ENCODE results near the gene JAML. TPM values are rescaled to one million over a fixed set of nuclear protein-coding genes. Genes with fewer than 3 reads are reported as not detected.

The JAML gene
- total RNA-seq, 1 experiment from 2014 or later: not detected

GRCh38 chr11:118202599-118203422 lies 22.0 kb downstream of the JAML start:
- no peak for DNase-seq (ENCODE audit: unreplicated experiment)
- Mint-ChIP-seq H3K27ac (ENCODE audit: low read depth, unreplicated experiment) (no peak overlapping the region), H3K4me3 (ENCODE audit: unreplicated experiment) (no peak overlapping the region), H3K36me3 (ENCODE audit: insufficient read depth, unreplicated experiment) (no peaks in the 10 kb centered on the region), H3K9me3 (ENCODE audit: unreplicated experiment) (no peaks in the 10 kb centered on the region), H3K4me1 (ENCODE audit: insufficient read depth, unreplicated experiment) (no peaks in the 10 kb centered on the region), H3K27me3 (ENCODE audit: insufficient read depth, unreplicated experiment) (peaks cover 4% of the 10 kb centered on the region)
- BruUV-seq (replicated peaks): no TSS peak
- intact Hi-C loops (cut with micrococcal nuclease): no loop called here
- CTCF ChIA-PET: interaction anchor here (0.5 to 1.1 kb wide), 5 partner anchors 31 to 150 kb away, joined by 3 to 5 read pairs (median 3); no protein-coding TSS in a partner anchor
- POLR2A ChIA-PET: interaction anchor here (0.6 to 1.2 kb wide), 4 partner anchors 11 to 420 kb away, joined by 3 to 4 read pairs (median 3); partner anchors contain the start of gene MPZL3
- no peak for TF ChIP-seq CTCF (IDR thresholded peaks at IDR 0.05; ENCODE audit: unreplicated experiment)

DNA sequence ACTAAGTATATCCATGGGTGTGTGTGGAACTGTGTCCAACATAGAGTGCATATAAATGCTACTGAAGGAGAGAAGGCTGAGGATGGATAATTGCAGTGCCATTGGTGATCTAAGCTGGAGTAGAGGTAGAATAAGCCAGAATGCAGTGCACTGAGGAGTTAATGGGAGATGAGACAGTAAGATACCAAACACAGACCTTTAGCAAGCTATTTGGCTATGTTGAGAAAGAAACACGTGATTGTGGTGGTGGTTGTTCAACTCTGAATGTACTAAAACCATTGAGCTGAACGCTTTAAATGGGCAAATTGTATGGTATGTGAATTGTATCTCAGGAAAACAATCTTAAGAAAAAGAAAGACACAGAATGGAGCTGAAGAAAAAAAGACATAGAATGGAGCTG lies 22.8 kb downstream of the JAML start:
- intact Hi-C loops (cut with micrococcal nuclease): no loop called here
- no peak for DNase-seq (ENCODE audit: unreplicated experiment)
- ChIA-PET POLR2A (interaction anchor here (0.6 to 1.2 kb wide), 2 partner anchors 12 to 89 kb away, joined by 3 read pairs; no protein-coding TSS in a partner anchor), CTCF (interaction anchor here (0.9 to 1.1 kb wide), 4 partner anchors 30 to 162 kb away, joined by 3 to 5 read pairs (median 4); no protein-coding TSS in a partner anchor)
- Mint-ChIP-seq H3K9me3 (ENCODE audit: unreplicated experiment) (no peaks in the 10 kb centered on the region), H3K4me3 (ENCODE audit: unreplicated experiment) (no peak overlapping the region), H3K36me3 (ENCODE audit: insufficient read depth, unreplicated experiment) (no peaks in the 10 kb centered on the region), H3K27ac (ENCODE audit: low read depth, unreplicated experiment) (no peak overlapping the region), H3K4me1 (ENCODE audit: insufficient read depth, unreplicated experiment) (no peaks in the 10 kb centered on the region), H3K27me3 (ENCODE audit: insufficient read depth, unreplicated experiment) (no peaks in the 10 kb centered on the region)
- BruUV-seq (replicated peaks): no TSS peak
- TF ChIP-seq CTCF (IDR thresholded peaks at IDR 0.05; ENCODE audit: unreplicated experiment): no peak

- BruUV-seq (replicated peaks): no TSS peak
- Mint-ChIP-seq H3K36me3 (ENCODE audit: insufficient read depth, unreplicated experiment) (no peaks in the 10 kb centered on the region), H3K4me3 (ENCODE audit: unreplicated experiment) (no peak overlapping the region), H3K4me1 (ENCODE audit: insufficient read depth, unreplicated experiment) (no peaks in the 10 kb centered on the region), H3K9me3 (ENCODE audit: unreplicated experiment) (no peaks in the 10 kb centered on the region), H3K27ac (ENCODE audit: low read depth, unreplicated experiment) (no peak overlapping the region), H3K27me3 (ENCODE audit: insufficient read depth, unreplicated experiment) (no peaks in the 10 kb centered on the region)
- ChIA-PET CTCF (interaction anchor here (0.7 to 0.9 kb wide), 2 partner anchors 163 to 460 kb away, joined by 3 to 4 read pairs; no protein-coding TSS in a partner anchor), POLR2A (no interaction called here)
- intact Hi-C loops (cut with micrococcal nuclease): no loop called here
- no peak for TF ChIP-seq CTCF (IDR thresholded peaks at IDR 0.05; ENCODE audit: unreplicated experiment)
- no peak for DNase-seq (ENCODE audit: unreplicated experiment)
These were observed 23.7 kb downstream of the JAML start for GRCh38 chr11:118200901-118201680.

DNA sequence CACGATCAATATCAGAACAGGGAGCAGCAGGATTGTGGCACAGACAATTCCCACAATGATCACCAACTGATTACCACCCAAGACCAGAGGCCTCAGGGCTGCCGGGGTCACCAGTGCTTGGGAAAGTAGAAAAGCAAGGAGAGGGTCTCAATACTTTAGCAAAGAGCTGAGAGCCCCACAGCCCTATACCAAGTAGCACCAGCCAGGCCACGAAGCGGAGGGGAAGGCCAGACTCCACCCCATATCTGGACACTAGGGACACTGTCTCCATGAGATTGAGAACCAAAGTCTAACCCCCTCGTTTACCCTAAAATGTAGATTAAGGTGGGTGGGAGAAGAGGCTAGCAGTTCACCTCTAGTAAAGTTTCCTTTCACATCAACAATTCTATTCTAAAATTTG lies 24.3 kb downstream of the JAML start:
- H3K9me3 Mint-ChIP-seq (ENCODE audit: unreplicated experiment): no peaks in the 10 kb centered on the region
- no peak for DNase-seq (ENCODE audit: unreplicated experiment)
- intact Hi-C loops (cut with micrococcal nuclease): no loop called here
- no peak for TF ChIP-seq CTCF (IDR thresholded peaks at IDR 0.05; ENCODE audit: unreplicated experiment)
- POLR2A ChIA-PET: no interaction called here
- H3K27ac Mint-ChIP-seq (ENCODE audit: low read depth, unreplicated experiment): no peak overlapping the region
- no peaks in the 10 kb centered on the region for H3K36me3 Mint-ChIP-seq (ENCODE audit: insufficient read depth, unreplicated experiment)
- H3K4me3 Mint-ChIP-seq (ENCODE audit: unreplicated experiment): no peak overlapping the region
- H3K27me3 Mint-ChIP-seq (ENCODE audit: insufficient read depth, unreplicated experiment): no peaks in the 10 kb centered on the region
- CTCF ChIA-PET: interaction anchor here (0.6 to 0.7 kb wide), 2 partner anchors 78 to 460 kb away, joined by 3 to 4 read pairs; no protein-coding TSS in a partner anchor
- peaks cover 2% of the 10 kb centered on the region for H3K4me1 Mint-ChIP-seq (ENCODE audit: insufficient read depth, unreplicated experiment)
- BruUV-seq (replicated peaks): no TSS peak
